Measurements from ENCODE around the gene HADH. TPM values are rescaled to one million over a fixed set of nuclear protein-coding genes. Genes with fewer than 3 reads are reported as not detected.

HADH gene
- polyA plus RNA-seq, 2 of the 4 experiments (the other 2 are of a cell fraction) = 22.7 to 23.7 TPM

DNA sequence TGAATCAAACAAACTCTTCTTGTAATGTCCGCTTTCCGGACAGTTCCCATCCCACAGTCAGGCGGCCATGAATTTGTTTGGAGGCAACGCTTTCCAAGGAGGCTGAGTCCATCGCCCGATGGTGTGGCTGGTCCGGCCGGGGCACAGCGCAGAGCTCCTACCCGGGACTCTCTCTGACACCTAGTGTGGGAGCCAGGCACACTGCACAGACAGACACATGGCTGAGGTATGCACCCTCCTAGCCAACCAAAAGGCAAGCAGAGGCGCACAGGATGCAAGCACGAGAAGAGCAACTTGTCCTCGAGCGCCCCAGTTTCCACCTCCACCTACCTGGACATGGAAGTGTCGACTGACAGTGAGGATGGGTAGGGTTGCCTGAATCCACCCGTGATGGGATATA is 91.6 kb downstream of the HADH start:
- ChIA-PET POLR2A (no interaction called here), CTCF (interaction anchor here (0.6 kb wide), 1 partner anchor 21 kb away, joined by 3 read pairs; no protein-coding TSS in a partner anchor)
- TF ChIP-seq, protein P1, sequence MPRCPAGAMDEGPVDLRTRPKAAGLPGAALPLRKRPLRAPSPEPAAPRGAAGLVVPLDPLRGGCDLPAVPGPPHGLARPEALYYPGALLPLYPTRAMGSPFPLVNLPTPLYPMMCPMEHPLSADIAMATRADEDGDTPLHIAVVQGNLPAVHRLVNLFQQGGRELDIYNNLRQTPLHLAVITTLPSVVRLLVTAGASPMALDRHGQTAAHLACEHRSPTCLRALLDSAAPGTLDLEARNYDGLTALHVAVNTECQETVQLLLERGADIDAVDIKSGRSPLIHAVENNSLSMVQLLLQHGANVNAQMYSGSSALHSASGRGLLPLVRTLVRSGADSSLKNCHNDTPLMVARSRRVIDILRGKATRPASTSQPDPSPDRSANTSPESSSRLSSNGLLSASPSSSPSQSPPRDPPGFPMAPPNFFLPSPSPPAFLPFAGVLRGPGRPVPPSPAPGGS (IDR thresholded peaks at IDR 0.05) = no peak
- TF ChIP-seq CHD4 (IDR thresholded peaks at IDR 0.05; ENCODE audit: borderline replicate concordance) (no peak), RNF2 (IDR thresholded peaks at IDR 0.05; ENCODE audit: borderline replicate concordance, low read depth) (no peak), CEBPB (IDR thresholded peaks at IDR 0.05) (no peak), TP53 (CRISPR knock-in tag; IDR thresholded peaks at IDR 0.05) (no peak), KDM5A (IDR thresholded peaks at IDR 0.05) (no peak), FOSB (CRISPR knock-in tag; IDR thresholded peaks at IDR 0.05) (no peak), POLR2AphosphoS2 (conservative IDR thresholded peaks at IDR 0.05; ENCODE audit: low read length) (no peak), MAFK (IDR thresholded peaks at IDR 0.05; ENCODE audit: partially characterized antibody) (no peak)
- TF ChIP-seq, protein P2, sequence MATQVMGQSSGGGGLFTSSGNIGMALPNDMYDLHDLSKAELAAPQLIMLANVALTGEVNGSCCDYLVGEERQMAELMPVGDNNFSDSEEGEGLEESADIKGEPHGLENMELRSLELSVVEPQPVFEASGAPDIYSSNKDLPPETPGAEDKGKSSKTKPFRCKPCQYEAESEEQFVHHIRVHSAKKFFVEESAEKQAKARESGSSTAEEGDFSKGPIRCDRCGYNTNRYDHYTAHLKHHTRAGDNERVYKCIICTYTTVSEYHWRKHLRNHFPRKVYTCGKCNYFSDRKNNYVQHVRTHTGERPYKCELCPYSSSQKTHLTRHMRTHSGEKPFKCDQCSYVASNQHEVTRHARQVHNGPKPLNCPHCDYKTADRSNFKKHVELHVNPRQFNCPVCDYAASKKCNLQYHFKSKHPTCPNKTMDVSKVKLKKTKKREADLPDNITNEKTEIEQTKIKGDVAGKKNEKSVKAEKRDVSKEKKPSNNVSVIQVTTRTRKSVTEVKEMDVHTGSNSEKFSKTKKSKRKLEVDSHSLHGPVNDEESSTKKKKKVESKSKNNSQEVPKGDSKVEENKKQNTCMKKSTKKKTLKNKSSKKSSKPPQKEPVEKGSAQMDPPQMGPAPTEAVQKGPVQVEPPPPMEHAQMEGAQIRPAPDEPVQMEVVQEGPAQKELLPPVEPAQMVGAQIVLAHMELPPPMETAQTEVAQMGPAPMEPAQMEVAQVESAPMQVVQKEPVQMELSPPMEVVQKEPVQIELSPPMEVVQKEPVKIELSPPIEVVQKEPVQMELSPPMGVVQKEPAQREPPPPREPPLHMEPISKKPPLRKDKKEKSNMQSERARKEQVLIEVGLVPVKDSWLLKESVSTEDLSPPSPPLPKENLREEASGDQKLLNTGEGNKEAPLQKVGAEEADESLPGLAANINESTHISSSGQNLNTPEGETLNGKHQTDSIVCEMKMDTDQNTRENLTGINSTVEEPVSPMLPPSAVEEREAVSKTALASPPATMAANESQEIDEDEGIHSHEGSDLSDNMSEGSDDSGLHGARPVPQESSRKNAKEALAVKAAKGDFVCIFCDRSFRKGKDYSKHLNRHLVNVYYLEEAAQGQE (IDR thresholded peaks at IDR 0.05) = no peak
- TF ChIP-seq, protein P3, sequence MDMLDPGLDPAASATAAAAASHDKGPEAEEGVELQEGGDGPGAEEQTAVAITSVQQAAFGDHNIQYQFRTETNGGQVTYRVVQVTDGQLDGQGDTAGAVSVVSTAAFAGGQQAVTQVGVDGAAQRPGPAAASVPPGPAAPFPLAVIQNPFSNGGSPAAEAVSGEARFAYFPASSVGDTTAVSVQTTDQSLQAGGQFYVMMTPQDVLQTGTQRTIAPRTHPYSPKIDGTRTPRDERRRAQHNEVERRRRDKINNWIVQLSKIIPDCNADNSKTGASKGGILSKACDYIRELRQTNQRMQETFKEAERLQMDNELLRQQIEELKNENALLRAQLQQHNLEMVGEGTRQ (IDR thresholded peaks at IDR 0.05) = no peak
- TF ChIP-seq, protein P4, sequence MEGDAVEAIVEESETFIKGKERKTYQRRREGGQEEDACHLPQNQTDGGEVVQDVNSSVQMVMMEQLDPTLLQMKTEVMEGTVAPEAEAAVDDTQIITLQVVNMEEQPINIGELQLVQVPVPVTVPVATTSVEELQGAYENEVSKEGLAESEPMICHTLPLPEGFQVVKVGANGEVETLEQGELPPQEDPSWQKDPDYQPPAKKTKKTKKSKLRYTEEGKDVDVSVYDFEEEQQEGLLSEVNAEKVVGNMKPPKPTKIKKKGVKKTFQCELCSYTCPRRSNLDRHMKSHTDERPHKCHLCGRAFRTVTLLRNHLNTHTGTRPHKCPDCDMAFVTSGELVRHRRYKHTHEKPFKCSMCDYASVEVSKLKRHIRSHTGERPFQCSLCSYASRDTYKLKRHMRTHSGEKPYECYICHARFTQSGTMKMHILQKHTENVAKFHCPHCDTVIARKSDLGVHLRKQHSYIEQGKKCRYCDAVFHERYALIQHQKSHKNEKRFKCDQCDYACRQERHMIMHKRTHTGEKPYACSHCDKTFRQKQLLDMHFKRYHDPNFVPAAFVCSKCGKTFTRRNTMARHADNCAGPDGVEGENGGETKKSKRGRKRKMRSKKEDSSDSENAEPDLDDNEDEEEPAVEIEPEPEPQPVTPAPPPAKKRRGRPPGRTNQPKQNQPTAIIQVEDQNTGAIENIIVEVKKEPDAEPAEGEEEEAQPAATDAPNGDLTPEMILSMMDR (IDR thresholded peaks at IDR 0.05) = no peak
- TF ChIP-seq, protein P5, sequence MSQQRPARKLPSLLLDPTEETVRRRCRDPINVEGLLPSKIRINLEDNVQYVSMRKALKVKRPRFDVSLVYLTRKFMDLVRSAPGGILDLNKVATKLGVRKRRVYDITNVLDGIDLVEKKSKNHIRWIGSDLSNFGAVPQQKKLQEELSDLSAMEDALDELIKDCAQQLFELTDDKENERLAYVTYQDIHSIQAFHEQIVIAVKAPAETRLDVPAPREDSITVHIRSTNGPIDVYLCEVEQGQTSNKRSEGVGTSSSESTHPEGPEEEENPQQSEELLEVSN (IDR thresholded peaks at IDR 0.05; ENCODE audit: borderline replicate concordance, low read depth) = no peak
- DNase-seq (ENCODE audit: low read depth in 1 of 2, low spot score in 1 of 2) (no peak), FAIRE-seq (no peak), ATAC-seq (no peak)
- H3K4me3 ChIP-seq = no peak overlapping the region
- H3K27ac ChIP-seq = no peak overlapping the region
- WGBS (ENCODE audit: missing lambda C conversion rate) = 62% methylated on average over 13 of the region's 16 CpGs
- no peak overlapping the region for H3K4me2 ChIP-seq
- no peaks in the 10 kb centered on the region for H3K9me3 ChIP-seq
- H3K4me1 ChIP-seq = no peaks in the 10 kb centered on the region

Other genes starting within 250 kb of the HADH start
- 22.6 and 24.1 TPM in 2 replicates for gene SGMS2, start 165.0 kb upstream of the HADH start, polyA plus RNA-seq (2011; rRNA removed)
- 8.0 to 9.4 TPM (median 8.5 TPM) in 3 replicates for gene SGMS2, start 165.0 kb upstream of the HADH start, polyA plus RNA-seq (2017; fragmentation: RNase III; extraction: RNeasy Plus Mini Kit Qiagen cat#74134 plus additional on column Dnase treatment)
- gene CYP2U1, start 58.3 kb upstream of the HADH start, polyA plus RNA-seq (2011; rRNA removed) = 2.2 and 2.3 TPM in 2 replicates
- gene CYP2U1, start 58.3 kb upstream of the HADH start, polyA plus RNA-seq (2017; fragmentation: RNase III; extraction: RNeasy Plus Mini Kit Qiagen cat#74134 plus additional on column Dnase treatment) = 1.8 to 2.3 TPM (median 2.2 TPM) in 3 replicates
- gene LEF1, start 179.0 kb downstream of the HADH start, polyA plus RNA-seq (2011; rRNA removed) = not detected in 2 replicates
- not detected in 3 replicates for gene LEF1, start 179.0 kb downstream of the HADH start, polyA plus RNA-seq (2017; fragmentation: RNase III; extraction: RNeasy Plus Mini Kit Qiagen cat#74134 plus additional on column Dnase treatment)